HCT116 (cell line): ENCODE measurements around the gene SPSB4.

Experiments used
- CTCF ChIP-seq, 3 experiments: fragments of 200-600 bp in 1 of 3; sonication (generic) in 1 of 3; IDR thresholded peaks in 2 of 3; conservative IDR thresholded peaks in 1 of 3; 2 replicates each; pipeline ENCODE4 v1.5.1; 2012 to 2017; ENCODE audit warnings: low read depth in 2 of 3, low read length in 2 of 3, antibody characterized with exemption in 1 of 3, borderline replicate concordance in 1 of 3, control low read depth in 1 of 3, mild to moderate bottlenecking in 1 of 3, mixed read lengths in 1 of 3, mixed run types in 1 of 3, moderate library complexity in 1 of 3; ENCODE audit not compliant: insufficient read depth in 1 of 3
- EZH2 ChIP-seq: fragments of 200-600 bp; sonication (generic); IDR thresholded peaks from 2 replicates; pipeline ENCODE4 v1.6.1; 2017; ENCODE audit warnings: antibody characterized with exemption, mixed run types
- MAX ChIP-seq: IDR thresholded peaks from 2 replicates; pipeline ENCODE4 v1.6.1; 2012
- POLR2A ChIP-seq: IDR thresholded peaks from 2 replicates; pipeline ENCODE4 v1.7.0; 2011; ENCODE audit warnings: borderline replicate concordance; ENCODE audit not compliant: insufficient read depth, insufficient read length; ENCODE audit errors: extremely low read depth
- RAD21 ChIP-seq: IDR thresholded peaks from 2 replicates; pipeline ENCODE4 v1.6.1; 2012; ENCODE audit warnings: low read depth, mild to moderate bottlenecking
- REST ChIP-seq: IDR thresholded peaks from 2 replicates; pipeline ENCODE4 v1.6.1; 2012; ENCODE audit warnings: low read depth
- SIN3A ChIP-seq: IDR thresholded peaks from 2 replicates; pipeline ENCODE4 v1.6.1; 2012; ENCODE audit warnings: low read depth
- ZNF274 ChIP-seq: fragments of 200-500 bp; sonication (Bioruptor generic); IDR thresholded peaks from 2 replicates; pipeline ENCODE4 v1.6.1; 2014; ENCODE audit warnings: mild to moderate bottlenecking, low read depth, low read length, inconsistent platforms

- TF ChIP-seq CTCF (IDR thresholded peaks at IDR 0.05 in 2 of 3, conservative IDR thresholded peaks at IDR 0.05 in 1 of 3; ENCODE audit: borderline replicate concordance in 1 of 3, insufficient read depth in 1 of 3, low read depth in 2 of 3, low read length in 2 of 3): no peak
- no peak for TF ChIP-seq RAD21
- TF ChIP-seq MAX: no peak
- no peak for TF ChIP-seq REST
- TF ChIP-seq POLR2A: no peak
- no peak for TF ChIP-seq ZNF274
- TF ChIP-seq SIN3A: no peak
- no peak for TF ChIP-seq EZH2
These were observed 29.9 kb upstream of the SPSB4 start for GRCh38 chr3:141021261-141021660.
